ENCODE data around the gene UBE4B.
A peak's percentile ranks its signal among the peaks of the same experiment; 100 is the strongest.

Gene UBE4B

GRCh38 chr1:10121688-10122087 lies 88.9 kb downstream of the UBE4B start:
- DNase-seq, result no peak

GRCh38 chr1:10122926-10123325 lies 90.2 kb downstream of the UBE4B start:
- no peak for DNase-seq

GRCh38 chr1:10128101-10128765 lies 95.5 kb downstream of the UBE4B start:
- no peak for DNase-seq

GRCh38 chr1:10132316-10132715 lies 99.6 kb downstream of the UBE4B start:
- no peak for DNase-seq

GRCh38 chr1:10132852-10133251 lies 100.1 kb downstream of the UBE4B start:
- DNase-seq, result no peak

GRCh38 chr1:10140981-10141380 lies 108.2 kb downstream of the UBE4B start:
- no peak for DNase-seq

- no peak for DNase-seq
Measured at GRCh38 chr1:10143961-10144485, 111.3 kb downstream of the UBE4B start.

- DNase-seq, result no peak
Measured at GRCh38 chr1:10146391-10146790, 113.6 kb downstream of the UBE4B start.

- no peak for DNase-seq
Measured at GRCh38 chr1:10149231-10149630, 116.5 kb downstream of the UBE4B start.

GRCh38 chr1:10152709-10153284 lies 120.0 kb downstream of the UBE4B start:
- DNase-seq, result peak; percentile 28

GRCh38 chr1:10155087-10155712 lies 122.4 kb downstream of the UBE4B start:
- no peak for DNase-seq

- DNase-seq, result no peak
Measured at GRCh38 chr1:10160173-10160572, 127.4 kb downstream of the UBE4B start.

- no peak for DNase-seq
Measured at GRCh38 chr1:10160907-10161490, 128.2 kb downstream of the UBE4B start.

GRCh38 chr1:10161541-10162290 lies 129.0 kb downstream of the UBE4B start:
- no peak for DNase-seq

- DNase-seq, result no peak
Measured at GRCh38 chr1:10168912-10169514, 136.3 kb downstream of the UBE4B start.

- DNase-seq, result no peak
Measured at GRCh38 chr1:10170239-10170574, 137.4 kb downstream of the UBE4B start.

GRCh38 chr1:10171105-10171767 lies 138.5 kb downstream of the UBE4B start:
- no peak for DNase-seq

- DNase-seq, result no peak
Measured at GRCh38 chr1:10171995-10172669, 139.4 kb downstream of the UBE4B start.

GRCh38 chr1:10173582-10173981 lies 140.8 kb downstream of the UBE4B start:
- DNase-seq, result no peak

GRCh38 chr1:10177876-10178275 lies 145.1 kb downstream of the UBE4B start:
- DNase-seq, result no peak

- DNase-seq, result no peak
Measured at GRCh38 chr1:10178597-10179405, 146.0 kb downstream of the UBE4B start.

Data from NCI-H345 (cell line).